ENCODE measurements around the gene TRIM67.

Gene TRIM67

DNA sequence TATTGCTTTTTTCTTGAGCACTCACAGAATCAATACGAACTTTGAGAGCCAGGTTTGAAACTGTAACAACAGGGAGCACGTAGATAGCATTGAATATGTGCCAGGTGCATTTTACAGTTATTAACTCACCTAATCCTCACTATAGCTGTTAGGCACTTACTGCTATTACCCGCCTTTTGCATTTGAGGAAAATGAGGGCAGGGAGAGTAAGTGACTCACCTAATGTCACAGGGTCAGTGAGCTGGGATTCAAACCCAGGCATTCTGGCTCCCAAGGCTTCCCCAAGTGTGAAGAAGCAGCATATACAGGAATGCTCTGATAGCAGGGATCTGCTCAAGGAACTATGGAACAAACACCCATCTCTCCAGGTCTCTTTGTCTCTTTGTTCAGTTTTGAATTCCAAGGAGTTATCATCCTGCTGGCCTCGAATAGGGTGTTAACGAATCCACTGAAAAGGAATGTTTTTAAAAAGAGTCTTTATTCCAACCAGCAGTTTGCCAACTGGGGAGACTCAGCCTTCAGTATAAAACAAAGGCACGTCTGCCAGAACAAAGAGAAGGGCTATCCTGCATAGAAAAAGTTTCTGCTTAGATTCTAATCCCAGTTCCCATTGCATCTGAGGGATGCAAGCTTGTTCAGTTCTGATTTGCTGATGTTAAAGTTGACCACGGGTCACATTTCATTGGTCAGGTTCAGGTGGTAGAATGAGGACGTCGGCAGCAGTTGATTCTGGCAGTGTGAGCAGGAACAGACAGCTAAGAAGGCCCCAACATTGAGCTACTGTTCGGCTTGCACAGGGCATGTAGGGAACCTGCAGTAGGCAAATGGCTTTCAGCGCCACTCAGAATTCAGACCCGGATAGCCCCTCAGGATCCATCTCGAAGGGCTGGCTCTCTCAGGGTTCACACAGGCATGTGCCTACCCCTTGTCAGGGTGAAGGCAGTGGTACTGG is 22.1 kb downstream of the TRIM67 start:
- DNase-seq (ENCODE audit: low read depth in 2 of 2), result no peak

DNA sequence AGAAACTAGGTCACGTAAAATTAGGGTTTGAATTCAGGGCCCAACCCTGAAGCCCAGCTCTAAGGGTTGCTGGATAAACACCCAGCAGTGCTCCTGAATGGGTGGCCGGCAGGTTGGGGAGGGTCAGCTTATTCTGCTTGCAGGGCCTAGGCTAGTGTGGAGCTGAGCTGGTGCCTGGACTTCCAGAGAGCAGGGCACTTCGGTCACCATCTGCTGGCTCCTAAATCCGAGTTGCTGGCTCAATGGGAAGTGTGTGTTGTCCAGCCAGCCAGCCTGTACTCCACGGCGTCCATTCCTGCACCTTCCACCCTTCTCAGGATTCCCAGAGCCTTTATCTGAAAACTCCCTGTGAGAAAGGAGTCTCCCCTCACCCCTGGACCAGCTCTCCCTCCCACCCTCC is 23.0 kb downstream of the TRIM67 start:
- no peak for DNase-seq (ENCODE audit: low read depth in 2 of 2)

DNA sequence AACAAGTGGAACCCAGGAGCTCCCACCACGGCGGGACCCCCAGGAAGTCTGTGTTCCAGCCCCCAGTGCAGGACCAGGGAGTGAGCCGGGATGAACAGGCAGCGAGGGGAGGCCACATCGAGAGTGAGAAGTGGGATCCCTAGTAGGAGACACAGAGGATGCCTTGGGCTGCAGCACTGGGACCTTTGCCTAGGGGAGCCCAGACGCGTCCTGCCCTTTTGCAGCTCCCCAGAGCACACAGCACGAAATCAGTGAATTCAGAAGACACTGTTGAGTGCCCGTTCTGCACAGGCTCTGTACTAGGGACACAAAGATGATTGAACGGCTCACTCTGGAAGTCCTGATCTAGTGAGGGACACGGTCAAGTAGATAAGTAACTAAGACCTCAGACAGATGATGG is 23.5 kb downstream of the TRIM67 start:
- no peak for DNase-seq (ENCODE audit: low read depth in 2 of 2)

DNA sequence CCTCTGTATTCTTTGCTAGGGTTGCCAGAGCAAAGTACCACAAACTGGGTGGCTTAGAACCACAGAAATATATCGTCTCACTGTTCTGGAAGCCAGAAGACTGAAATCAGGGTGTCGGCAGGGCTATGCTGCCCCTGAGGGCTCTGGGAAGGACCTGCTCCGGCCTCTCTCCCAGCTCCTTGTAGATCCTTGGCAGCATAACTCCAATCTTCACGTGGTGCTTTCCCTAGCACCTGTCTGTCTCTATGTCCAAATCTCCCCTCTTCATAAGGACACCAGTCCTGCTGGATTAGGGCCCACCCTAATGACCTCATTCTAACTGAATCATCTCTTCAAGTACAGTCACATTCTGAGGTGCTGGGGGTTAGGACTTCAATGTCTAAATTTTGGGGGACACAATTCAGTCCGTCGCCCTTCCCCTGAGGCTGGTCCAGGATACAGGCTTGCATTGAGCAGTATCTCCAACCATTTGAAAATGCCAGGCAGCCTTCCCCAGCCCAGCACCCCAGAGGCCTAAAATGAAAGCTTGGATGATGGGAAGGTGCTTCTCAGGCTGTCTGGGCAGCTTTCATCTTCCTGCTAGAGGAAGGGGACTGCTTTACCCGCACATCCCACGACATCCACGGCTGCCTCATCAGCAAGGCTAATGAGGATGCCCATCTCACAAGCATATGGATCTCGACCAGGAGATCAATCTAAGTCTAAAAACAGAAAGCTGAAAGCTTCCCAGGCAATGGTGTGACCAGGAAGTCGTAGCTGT is 24.7 kb downstream of the TRIM67 start:
- no peak for DNase-seq (ENCODE audit: low read depth in 2 of 2)

DNA sequence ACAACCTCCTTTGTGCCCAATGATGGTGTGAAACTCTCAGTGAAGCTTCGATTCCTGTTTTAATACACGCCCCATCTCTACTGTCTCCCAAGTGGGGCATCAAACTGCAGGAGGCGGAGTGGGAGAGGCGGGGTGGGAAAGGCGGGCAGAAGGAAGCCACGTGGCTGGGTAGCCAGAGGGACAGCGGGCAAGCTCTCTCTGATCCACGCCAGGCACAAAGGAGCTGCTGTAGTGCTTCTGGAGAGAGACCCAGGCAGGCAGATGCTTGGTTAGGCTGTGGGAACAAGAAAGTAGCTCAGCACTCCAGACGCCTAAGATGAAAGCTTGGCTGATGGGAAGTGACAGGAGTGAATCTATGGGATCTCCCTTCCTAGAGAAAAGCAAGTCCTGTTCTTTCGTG is 25.7 kb downstream of the TRIM67 start:
- no peak for DNase-seq (ENCODE audit: low read depth in 2 of 2)

DNA sequence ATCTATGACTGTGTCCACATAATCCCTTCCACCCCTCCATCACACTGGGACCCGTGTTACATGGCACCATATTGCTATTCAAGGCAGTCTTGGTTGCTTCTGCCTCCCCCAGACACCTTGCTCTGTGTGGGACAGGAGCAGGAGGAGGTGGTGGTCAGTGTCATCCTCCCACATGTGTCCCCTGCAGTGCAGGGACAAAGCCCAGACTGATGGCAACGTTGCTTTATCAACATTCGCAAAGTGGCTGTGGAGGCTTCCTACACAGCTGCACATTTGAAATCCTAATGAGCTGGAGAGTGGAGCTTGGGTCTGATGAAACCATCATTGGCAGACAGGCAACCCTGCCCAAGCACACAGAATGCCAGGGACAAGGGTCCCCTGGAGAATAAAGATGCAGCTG is 26.2 kb downstream of the TRIM67 start:
- no peak for DNase-seq (ENCODE audit: low read depth in 2 of 2)

DNA sequence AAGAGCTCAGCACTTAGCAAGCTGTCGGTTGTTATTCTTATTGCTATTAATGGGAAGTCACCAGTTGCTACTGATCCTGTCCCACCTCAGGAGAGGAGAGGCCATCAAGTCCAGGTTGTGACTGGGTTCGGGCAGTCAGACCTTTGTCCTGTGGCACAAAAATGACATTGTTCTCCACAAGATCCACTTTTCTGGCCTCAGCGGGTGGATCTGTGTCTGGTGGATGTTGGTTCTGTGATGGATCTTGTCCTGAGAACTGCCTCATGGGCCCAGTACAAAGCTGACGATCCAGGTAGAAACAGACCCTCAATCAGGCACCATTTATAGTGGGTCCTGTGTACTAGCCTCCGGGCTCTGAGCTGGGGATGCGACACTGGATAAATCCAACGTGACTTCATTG is 26.9 kb downstream of the TRIM67 start:
- no peak for DNase-seq (ENCODE audit: low read depth in 2 of 2)

DNA sequence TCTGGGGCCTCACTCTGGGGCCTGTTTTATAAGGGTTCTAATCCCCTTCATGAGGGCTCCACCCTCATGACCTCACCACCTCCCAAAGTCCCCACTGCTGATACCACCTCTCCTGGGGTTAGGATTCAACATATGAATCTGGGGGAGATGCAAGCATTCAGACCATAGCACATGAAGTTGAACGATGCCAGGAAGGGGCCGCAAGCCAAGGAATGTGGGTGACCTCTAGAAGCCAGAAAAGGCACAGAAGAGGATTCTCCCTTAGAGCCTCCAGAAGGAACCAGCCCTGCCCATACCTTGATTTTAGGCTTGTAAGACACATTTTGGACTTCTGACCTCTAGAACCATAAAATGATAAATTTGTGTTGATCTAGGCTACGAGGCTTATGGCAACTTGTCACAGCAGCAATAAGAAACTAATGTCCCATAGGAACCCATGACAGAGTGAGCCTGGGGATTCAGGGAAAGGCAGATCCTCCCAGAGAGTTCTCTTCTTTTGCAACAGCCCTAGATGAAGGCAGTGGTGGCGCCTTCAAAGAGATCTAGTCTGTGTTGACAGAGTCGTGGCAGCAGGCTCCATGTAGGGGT is 27.9 kb downstream of the TRIM67 start:
- DNase-seq (ENCODE audit: low read depth in 2 of 2), result no peak

DNA sequence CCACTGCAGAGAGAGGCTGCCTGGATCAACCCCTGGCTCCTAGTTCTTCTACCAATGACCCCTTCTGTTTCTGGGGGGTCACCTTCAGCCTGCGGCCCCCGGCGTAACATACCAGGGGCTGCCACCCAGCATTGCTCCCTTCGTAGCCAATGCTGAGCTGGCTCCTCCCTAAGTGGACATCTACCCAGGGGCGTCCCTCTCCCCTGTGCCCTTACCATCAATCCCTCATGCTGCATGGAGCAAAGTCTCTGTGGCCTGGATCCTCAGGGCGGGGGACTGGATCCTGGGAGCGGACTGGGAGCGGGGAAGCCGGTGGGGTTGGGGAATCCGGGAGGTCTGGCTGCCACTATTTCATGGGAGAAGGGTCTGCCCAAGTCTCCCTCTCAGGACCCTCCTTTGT is 28.6 kb downstream of the TRIM67 start:
- DNase-seq (ENCODE audit: low read depth in 2 of 2), result no peak

DNA sequence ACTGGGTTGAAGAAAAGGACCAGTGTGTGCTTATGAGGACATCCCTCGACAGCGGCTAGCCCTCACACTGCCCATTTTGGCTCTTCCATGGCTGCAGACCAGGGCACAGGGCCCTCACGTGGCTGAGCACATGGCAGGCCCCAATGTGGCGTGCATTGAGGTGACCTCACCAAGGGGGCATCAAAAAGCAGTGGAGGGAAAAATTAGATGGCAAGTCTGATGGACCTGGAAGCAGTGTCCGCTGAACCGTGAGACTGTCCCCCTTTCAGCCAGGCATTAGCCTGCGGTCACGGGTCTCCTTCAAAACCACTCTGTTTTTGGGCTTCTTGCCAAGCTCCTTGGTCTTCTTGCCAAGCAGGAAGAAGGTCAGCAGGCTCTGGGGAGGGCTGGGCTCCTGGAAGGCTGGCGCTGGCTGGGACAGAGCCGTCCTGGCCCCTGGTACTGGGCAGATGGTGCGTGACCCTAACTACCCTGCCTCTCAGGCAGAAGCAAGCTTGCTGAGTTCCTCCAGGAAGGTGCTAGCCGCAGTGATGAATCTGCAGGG is 30.8 kb downstream of the TRIM67 start:
- no peak for DNase-seq (ENCODE audit: low read depth in 2 of 2)

DNA sequence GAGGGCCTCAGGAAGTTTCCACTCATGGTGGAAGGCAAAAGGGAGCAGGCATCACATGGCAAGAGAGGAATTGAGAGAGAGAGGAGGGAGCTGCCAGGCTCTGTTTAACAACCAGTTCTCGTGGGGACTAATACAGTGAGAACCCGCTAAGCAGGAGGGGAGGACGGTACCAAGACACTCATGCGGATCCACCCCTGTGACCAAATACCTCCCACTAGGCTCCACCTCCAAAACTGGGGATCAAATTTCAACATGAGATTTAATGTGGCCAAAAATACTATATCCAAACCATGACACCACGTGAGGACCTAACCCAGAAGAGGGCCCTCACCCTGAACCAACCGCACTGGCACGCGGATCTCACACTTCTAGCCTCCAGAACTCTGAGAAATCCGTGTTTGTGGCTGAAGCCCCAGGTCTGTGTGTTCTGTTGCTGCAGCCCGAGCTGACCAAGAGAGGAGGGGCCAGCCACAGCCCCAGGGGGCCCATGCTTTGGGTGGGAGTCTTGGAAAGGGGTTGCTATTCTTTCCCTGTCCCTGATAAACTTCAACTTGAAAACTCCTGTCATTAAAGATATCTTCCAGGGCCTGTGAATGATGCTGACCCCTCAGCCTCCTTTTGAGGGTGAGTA is 32.0 kb downstream of the TRIM67 start:
- DNase-seq (ENCODE audit: low read depth in 2 of 2), result no peak

DNA sequence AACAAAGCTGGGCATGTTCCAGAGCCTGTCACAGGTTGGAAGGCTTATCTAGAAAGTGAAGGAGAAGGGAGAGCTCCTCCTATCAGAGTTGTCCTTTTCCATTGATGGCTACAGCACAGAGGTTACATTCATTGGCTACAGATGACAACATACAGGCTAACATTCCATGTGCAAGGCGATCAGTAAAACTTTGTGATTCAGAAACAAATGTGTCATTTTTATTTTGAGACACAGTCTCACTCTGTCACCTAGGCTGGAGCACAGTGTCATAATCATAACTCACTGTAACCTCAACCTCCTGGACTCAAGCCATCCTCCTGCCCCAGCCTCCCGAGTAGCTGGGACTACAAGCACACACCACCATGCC is 32.6 kb downstream of the TRIM67 start:
- no peak for DNase-seq (ENCODE audit: low read depth in 2 of 2)

DNA sequence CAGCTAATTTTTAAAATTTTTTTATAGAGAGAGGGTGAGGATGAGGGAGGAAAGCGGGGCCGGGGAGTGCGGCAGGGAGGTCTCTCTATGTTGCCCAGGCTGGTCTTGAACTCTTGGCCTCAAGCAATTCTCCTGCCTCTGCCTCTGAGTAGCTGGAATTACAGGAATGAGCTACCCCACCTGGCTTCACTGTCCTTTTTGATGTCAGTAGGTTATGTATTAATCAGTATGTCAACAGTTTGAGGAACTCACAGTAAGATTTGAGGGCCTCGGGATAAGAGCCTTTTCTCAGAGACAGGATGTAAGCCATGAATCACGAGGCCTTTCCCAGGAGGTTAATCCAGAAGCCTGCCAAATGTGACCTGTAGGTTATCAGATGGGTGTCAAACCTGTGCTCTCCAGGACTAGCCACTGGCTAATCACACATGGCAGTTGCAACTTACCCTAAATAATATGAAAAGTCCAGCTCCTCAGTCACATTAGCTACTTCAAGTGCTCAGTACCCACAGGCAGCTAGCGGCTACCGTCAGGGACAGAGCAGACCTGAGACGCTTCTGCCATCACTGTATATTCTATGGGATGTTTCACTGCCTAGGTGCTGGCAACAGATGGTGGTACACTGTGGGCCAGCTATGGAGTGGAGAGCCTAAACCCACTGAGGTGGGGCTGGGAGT is 33.1 kb downstream of the TRIM67 start:
- DNase-seq (ENCODE audit: low read depth in 2 of 2), result no peak

DNA sequence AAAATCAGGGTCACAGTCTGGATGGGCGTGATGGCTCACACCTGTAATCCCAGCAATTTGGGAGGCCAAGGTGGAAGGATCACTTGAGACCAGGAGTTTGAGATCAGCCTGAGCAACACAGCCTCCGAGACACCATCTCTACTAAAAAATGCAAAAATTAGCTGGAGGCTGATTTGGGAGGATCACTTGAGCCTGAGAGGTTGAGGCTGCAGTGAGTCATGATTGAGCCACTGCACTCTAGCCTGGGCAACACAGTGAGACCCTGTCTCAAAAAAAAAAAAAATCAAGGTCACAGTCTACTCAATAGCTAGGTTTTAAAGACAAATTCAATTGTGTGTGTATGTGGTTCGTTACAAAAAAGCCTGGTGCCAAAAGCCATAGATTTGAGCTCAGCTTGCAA is 34.4 kb downstream of the TRIM67 start:
- DNase-seq (ENCODE audit: low read depth in 2 of 2), result no peak

DNA sequence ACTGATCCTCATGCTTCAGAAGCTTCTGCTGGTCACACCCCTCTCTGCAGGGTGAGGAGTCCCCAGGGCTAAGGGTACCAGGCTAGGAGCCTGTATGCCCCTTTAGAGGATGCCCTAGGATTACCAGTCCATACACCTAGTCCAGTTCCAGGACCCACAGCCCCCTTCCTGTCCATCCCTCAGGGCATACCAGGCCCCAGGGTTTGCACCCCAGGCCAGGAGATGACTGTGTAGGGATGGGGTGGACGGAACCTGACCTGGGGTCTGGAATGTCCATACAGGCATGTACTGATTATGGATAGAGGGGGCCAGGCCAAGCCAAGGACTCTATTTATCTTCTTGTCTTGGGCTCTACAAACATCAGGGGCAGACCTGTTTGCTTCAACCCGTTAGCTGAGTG is 34.9 kb downstream of the TRIM67 start:
- no peak for DNase-seq (ENCODE audit: low read depth in 2 of 2)

DNA sequence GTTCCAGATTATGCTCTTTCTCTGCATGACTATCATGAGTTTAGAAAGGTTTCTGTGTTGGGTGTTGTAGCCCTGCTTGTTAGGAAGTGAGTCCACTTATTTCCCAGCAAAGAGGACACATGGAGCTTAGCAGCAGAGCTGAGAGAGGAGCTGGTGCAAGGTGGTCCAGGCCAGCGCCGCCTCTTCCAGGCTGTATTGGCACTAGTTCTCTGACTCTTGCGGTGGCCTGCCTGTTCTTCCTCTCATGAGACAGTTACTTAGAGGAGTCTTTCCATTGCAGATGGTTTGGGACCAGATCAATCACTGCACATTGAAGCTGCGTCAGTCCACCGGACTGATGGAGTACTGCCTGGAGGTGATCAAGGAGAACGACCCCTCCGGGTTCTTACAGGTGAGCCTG is 38.0 kb downstream of the TRIM67 start:
- DNase-seq (ENCODE audit: low read depth in 2 of 2), result no peak

DNA sequence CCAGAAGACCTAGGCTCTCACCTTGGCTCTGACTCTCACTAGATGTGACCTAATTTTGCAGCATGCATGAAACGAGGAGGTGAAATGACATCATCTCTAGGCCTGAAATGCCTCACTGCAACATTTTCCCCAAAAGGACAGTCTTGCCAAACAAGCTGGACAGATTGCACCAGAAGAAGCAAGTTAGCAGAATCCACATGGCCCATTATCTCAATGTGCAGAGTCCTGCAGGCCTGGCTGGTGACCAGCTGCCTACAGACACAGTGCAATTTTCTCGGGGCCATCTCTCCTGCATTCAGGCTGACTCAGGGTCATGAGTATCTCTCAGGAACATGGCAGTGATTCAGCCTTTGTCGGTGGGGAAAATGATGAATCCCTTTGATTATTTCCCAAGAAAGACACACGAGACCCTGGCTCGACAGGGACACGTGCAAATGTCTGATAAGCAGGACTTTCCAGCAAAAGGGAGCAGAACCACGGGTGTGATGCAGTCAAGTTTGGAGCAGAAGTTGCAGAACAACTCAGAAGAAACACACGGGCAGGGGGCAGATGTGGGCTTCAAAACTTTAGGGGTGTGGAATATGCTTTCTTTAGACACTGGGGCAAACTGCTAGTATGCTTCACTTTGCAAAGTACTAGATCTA is 38.7 kb downstream of the TRIM67 start:
- no peak for DNase-seq (ENCODE audit: low read depth in 2 of 2)

DNA sequence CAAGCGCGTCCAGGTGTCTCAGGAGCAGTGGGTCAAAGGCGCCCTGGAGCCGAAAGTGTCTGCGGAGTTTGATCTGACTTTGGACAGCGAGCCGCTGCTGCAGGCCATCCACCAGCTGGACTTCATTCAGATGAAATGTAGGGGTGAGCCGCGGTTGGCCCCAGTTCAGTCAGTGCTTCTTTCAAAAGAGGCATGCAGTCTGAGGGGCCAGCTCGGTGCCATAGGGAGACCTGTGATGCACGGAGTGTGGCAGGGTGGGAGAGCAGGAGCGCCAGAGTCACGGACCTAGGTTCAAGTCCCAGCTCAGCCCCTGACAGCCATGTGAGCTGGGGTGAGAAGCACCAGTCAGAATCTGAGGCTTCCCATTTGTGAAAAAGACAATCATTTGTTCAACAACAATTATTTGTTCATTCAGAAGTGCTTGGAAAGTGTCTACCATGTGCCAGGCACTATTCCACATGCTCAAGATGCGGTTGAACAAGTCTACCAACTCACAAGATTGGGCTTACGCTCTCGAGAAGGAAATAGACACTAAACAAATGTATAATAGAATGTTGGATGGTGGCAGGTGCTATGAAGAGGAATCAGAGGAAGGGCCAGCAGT is 39.6 kb downstream of the TRIM67 start:
- DNase-seq (ENCODE audit: low read depth in 2 of 2), result no peak

DNA sequence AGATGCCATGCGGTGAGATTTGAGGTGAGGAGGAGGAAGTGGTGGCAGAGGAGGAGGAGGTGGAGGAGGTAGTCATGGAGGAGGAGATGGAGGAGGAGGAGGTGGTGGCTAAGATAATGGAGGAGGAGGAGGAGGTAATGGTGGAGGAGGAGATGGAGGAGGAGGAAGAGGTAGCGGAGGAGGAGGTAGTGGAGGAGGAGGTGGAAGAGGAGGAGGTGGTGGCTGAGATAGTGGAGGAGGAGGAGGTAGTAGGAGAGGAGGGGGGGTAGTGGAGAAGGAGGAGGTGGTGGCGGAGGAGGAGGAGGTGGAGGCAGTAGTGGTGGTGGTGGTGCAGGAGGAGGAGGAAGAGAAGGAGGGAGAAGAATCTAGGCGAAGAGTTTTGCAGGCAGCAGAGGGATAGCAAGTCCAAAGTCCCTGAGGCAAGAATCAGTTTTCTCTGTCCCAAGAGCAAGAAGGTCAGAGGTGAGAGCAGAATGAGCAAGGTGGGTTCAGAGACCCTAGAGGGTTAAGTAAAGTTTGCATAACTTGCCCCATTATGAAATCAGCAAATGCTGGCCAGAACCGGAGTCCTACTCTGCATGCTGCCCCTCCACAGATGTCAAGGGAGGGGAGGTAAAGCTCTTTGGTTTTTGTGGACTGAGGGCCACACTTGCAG is 40.2 kb downstream of the TRIM67 start:
- no peak for DNase-seq (ENCODE audit: low read depth in 2 of 2)

Data from stimulated activated CD4-positive, alpha-beta T cell treated with anti-CD3 and anti-CD28 coated beads, Interleukin-15, amount 100 ng/mL, for 48 hours (primary cell).